DOHH2 (cell line): ENCODE results near the gene MTR.

ENCODE experiments used
- CTCF ChIP-seq: fragments of 200-600 bp; sonication (generic); IDR thresholded peaks from one replicate; pipeline ENCODE4 v1.5.1; 2014; ENCODE audit warnings: antibody characterized with exemption, mild to moderate bottlenecking, low read depth, low read length; ENCODE audit not compliant: poor library complexity, severe bottlenecking
- EZH2phosphoT487 ChIP-seq: fragments of 200-600 bp; sonication (generic); IDR thresholded peaks from 2 replicates; pipeline ENCODE4 v1.6.1; 2017; ENCODE audit warnings: borderline replicate concordance, mild to moderate bottlenecking, antibody characterized with exemption, low read length, moderate library complexity, mixed read lengths

GRCh38 chr1:236921610-236922009 lies 126.5 kb downstream of the MTR start:
- TF ChIP-seq CTCF = no peak
- no peak for TF ChIP-seq EZH2phosphoT487
